A549 (cell line): ENCODE measurements around the gene GRAPL.
"Not testable (repeated sequence)": the region's sequence is repeated elsewhere in the genome, so short reads cannot be mapped to it uniquely, and the experiment has no call there.

ENCODE experiments used
- CBX2 ChIP-seq: fragments of 200-600 bp; sonication (generic); IDR thresholded peaks from 2 replicates; pipeline ENCODE4 v1.6.1; 2016; ENCODE audit warnings: low read depth, mild to moderate bottlenecking, borderline replicate concordance
- CHD4 ChIP-seq: fragments of 200-600 bp; sonication (generic); IDR thresholded peaks from 2 replicates; pipeline ENCODE4 v1.6.1; 2016; ENCODE audit warnings: antibody characterized with exemption, mild to moderate bottlenecking, borderline replicate concordance
- EP300 ChIP-seq, 2 experiments: fragments of >200 bp; sonication (Bioruptor Twin); formaldehyde crosslinking; IDR thresholded peaks; 2 replicates in 1 of 2; 3 replicates in 1 of 2; pipeline ENCODE4 v1.6.1; 2016 to 2017
- GATA3 ChIP-seq: IDR thresholded peaks from 2 replicates; pipeline ENCODE4 v1.6.1; 2012; ENCODE audit warnings: borderline replicate concordance
- NR3C1 ChIP-seq: fragments of >200 bp; sonication (Bioruptor Twin); formaldehyde crosslinking; IDR thresholded peaks from 3 replicates; pipeline ENCODE4 v1.6.1; 2017
- POLR2A ChIP-seq: IDR thresholded peaks from 2 replicates; pipeline ENCODE4 v1.6.1; 2012; ENCODE audit warnings: mild to moderate bottlenecking, low read length
- RAD21 ChIP-seq, 2 experiments: fragments of >200 bp in 1 of 2; sonication (Bioruptor Twin) in 1 of 2; formaldehyde crosslinking in 1 of 2; IDR thresholded peaks in 1 of 2; conservative IDR thresholded peaks in 1 of 2; 2 replicates in 1 of 2; 3 replicates in 1 of 2; pipeline ENCODE4 v1.6.1; 2012 to 2018; ENCODE audit warnings: inconsistent platforms in 1 of 2
- RNF2 ChIP-seq: fragments of 200-600 bp; sonication (generic); IDR thresholded peaks from 2 replicates; pipeline ENCODE4 v1.6.1; 2016; ENCODE audit warnings: low read depth, mild to moderate bottlenecking, antibody characterized with exemption, moderate library complexity, borderline replicate concordance
- SMC3 ChIP-seq: fragments of >200 bp; sonication (Bioruptor Twin); formaldehyde crosslinking; IDR thresholded peaks from 3 replicates; pipeline ENCODE4 v1.6.1; 2018; ENCODE audit warnings: inconsistent platforms
- TF ChIP-seq, protein P1 (sequence below): fragments of 250-450 bp; sonication (Bioruptor Pico); IDR thresholded peaks from 2 replicates; pipeline ENCODE4 v1.5.0; 2021; ENCODE audit warnings: mild to moderate bottlenecking, moderate library complexity, borderline replicate concordance
- TF ChIP-seq, protein P2 (sequence below): fragments of >200 bp; sonication (Bioruptor Twin); formaldehyde crosslinking; IDR thresholded peaks from 3 replicates; pipeline ENCODE4 v1.5.1; 2016

DNA sequence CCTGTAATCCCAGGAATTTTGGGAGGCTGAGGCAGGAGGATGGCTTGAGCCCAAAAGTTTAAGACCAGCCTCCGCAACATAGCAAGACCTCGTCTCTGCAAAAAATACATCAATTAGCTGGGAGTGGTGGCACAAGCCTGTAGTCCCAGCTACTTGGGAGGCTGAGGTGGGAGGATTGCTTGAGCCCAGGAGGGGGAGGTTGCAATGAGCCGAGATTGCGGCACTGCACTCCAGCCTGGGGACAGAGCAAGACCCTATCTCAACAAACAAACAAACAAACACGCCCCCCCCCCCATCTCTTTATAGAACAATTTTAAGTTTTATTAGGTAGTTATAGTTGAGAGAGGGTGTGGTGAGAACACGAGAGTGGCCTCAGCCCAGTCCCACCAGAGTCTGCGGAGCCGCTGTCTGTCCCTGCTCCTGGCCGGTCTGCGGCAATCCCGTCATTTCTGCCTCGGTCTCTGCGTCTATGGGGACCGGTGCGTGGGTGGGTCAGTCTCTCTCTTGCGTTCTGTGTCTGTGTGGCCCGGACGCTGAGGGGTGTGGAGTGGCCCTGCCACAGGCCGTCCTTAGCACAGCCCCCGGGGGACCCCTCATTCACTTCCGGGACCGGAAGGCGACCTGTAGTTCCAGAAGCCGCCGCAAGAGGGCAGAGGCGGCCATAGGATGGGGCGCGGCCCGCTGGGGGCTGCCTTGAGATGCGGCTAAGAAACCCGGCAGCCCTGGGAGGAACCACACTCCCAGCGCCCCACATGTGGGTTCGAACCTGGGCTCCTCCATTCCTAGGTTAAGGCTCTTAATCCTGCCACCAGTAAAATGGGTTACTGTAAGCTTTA, 53.9 kb downstream of the GRAPL start:
- TF ChIP-seq RAD21 (conservative IDR thresholded peaks at IDR 0.05 in 1 of 2, IDR thresholded peaks at IDR 0.05 in 1 of 2); EP300 (IDR thresholded peaks at IDR 0.05); GATA3; POLR2A; CBX2; NR3C1; CHD4; RNF2; SMC3: not testable (repeated sequence)
- TF ChIP-seq, protein P1, sequence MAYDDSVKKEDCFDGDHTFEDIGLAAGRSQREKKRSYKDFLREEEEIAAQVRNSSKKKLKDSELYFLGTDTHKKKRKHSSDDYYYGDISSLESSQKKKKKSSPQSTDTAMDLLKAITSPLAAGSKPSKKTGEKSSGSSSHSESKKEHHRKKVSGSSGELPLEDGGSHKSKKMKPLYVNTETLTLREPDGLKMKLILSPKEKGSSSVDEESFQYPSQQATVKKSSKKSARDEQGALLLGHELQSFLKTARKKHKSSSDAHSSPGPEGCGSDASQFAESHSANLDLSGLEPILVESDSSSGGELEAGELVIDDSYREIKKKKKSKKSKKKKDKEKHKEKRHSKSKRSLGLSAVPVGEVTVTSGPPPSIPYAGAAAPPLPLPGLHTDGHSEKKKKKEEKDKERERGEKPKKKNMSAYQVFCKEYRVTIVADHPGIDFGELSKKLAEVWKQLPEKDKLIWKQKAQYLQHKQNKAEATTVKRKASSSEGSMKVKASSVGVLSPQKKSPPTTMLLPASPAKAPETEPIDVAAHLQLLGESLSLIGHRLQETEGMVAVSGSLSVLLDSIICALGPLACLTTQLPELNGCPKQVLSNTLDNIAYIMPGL (CRISPR knock-in tag): not testable (repeated sequence)
- TF ChIP-seq, protein P2, sequence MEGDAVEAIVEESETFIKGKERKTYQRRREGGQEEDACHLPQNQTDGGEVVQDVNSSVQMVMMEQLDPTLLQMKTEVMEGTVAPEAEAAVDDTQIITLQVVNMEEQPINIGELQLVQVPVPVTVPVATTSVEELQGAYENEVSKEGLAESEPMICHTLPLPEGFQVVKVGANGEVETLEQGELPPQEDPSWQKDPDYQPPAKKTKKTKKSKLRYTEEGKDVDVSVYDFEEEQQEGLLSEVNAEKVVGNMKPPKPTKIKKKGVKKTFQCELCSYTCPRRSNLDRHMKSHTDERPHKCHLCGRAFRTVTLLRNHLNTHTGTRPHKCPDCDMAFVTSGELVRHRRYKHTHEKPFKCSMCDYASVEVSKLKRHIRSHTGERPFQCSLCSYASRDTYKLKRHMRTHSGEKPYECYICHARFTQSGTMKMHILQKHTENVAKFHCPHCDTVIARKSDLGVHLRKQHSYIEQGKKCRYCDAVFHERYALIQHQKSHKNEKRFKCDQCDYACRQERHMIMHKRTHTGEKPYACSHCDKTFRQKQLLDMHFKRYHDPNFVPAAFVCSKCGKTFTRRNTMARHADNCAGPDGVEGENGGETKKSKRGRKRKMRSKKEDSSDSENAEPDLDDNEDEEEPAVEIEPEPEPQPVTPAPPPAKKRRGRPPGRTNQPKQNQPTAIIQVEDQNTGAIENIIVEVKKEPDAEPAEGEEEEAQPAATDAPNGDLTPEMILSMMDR: not testable (repeated sequence)
